Activated T-cell treated with anti-CD3 and anti-CD28 coated beads for 4 hours (primary cell): ENCODE data around the gene IFITM10.
"Not testable (repeated sequence)": the region's sequence is repeated elsewhere in the genome, so short reads cannot be mapped to it uniquely, and the experiment has no call there.

Experiments
- DNase-seq: peaks from one replicate; pipeline ENCODE4 v3.0.0-alpha.2; 2020

IFITM10 gene

DNA sequence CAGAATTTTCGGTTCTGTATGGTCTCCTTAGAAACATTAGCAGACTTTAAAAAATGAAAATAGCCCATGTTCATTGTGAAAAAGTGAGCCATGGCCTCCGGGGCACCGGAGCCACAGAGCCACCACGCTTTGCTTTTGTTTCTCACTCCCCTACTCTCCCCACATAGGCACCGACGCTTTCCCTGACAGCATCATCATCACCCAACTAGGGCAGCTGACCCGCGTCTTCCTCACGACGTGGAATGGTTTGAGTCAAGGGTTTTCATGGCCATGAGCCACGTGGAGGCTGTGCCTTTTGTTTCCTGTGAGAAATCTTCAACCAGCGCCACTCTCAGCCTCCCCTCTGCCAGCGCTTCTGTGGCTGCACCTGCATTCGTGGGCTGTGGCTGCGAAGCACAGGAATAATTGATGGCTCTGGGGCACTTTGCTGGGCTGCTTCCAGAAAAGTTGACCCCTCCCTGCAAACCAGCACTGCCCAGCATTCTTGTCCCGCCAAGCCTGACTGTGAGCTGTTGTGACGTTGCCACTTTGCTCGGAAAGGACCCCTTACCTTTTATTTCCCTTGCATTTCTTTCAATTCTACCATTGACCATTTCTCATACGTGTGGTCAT is 62.0 kb downstream of the IFITM10 start:
- not testable (repeated sequence) for DNase-seq

DNA sequence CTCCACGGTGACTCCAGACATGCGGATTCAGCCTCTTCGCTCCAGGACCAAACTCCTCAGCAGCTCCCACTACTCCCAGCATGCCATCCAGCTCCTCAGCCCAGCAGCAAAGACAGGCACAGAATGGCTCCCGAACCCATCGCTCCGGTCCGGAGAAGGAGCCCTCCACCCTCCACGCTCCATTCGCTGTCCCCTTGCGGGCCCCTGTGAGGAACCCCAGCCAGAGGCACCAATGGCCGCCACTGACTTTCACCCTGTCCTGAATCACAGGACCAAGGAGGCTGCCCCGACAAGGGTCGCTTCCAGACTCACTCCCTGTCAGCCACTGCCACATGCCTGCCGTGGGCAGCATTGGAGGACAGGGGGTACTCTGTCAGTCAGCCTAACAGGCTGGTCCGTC is 64.2 kb downstream of the IFITM10 start:
- DNase-seq = not testable (repeated sequence)

DNA sequence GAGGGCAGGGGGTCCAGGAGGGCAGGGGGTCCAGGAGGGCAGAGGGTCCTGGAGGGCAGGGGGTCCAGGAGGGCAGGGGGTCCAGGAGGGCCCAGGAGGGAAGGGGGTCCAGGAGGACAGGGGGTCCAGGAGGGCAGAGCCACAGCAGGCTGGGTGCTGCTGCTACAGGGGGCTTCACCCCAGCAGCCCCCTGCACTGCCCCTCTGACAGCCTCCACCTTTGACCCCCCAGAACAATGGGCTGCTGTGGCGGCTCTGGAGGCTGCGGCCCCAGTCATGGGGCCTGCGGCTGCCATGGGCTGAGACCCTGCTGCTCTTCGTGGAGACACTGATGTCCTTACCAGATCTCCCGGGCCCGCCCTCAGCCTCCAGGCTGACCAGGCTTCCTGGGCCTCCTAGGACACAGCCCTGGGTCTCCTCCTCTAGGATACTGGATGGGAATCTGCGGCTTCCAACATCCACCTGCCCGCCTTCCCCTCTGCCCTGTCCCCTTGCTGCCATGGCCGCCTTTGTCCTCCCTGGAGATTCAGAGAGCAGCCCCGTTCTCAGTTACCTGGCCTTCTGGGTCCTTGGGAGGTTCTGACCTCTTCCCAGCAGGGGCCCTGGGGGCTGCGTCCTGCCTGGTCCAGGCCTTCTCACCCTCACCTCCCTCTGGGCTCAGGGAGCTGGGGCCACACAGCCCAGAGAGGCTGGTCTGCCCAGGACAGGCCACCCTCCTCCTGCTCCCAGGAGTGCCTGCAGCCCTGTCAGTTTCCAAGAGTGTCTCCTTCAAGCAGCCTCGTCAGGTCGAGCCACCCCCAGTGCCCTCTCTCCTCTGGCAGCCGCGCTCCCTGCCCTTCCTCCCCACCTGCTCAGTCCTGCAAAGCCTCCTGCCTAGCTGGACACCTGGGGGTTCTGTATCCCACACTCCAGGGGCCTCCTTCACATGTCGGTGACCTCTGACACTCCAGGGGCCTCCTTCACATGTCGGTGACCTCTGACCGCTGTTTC is 65.2 kb downstream of the IFITM10 start:
- not testable (repeated sequence) for DNase-seq

DNA sequence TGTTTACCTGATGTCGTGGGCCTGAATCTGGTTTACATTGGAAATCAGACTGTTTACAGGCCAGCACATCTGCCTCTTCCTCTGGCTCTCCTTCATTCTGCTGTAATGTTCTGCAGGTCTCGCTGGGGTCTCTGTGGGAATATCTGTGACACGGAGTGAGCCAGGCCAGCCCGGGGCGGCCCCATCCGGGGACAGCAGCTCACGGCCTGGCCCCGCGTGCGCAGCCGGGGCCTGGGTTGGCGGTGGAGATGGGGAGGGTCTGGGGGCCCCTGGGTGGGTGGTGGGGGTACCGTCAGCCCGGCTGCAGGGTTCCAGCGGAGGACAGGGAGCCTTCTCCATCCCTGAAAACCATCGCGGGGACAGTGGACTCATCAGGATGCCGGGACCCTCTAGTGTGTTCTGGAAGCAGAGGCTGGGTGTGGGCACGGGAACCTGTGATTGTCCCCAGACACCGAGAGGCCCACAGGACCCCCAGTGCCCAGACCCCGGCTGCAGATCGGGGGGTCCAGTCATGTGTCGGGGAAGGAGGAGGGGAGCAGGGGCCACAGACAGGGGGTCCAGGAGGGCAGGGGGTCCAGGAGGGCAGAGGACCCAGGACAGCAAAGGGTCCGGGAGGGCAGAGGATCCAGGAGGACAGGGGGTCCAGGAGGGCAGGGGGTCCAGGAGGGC is 66.4 kb downstream of the IFITM10 start:
- not testable (repeated sequence) for DNase-seq

DNA sequence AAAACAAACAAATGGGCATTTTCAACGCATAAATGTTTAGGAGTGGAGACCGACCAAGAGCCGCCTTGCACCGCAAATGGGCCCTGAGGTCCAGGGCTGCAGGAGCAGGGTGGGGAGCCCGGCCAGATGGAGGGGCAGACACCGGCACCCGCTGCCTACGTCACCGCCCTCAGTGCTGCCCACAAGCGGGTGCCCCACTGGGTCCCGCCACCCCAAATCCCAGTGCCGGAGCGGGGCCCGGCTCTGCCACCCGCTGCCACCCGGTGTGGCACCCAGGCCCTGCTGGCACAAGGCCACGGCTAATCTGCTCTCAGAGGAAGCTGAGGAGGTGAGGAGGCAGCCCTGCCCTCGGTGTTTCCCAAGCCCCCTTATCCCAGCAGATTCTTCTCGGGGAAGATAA is 67.2 kb downstream of the IFITM10 start:
- not testable (repeated sequence) for DNase-seq
